OCI-LY3 (cell line): ENCODE data around the gene FBXO41.

ENCODE experiments used
- EZH2phosphoT487 ChIP-seq: fragments of 200-600 bp; shearing (Covaris generic); IDR thresholded peaks from 2 replicates; pipeline ENCODE4 v1.6.1; 2018; ENCODE audit warnings: antibody characterized with exemption, mixed run types, low read depth
- TF ChIP-seq, protein P1 (sequence below): fragments of 200-600, 300-600 bp; sonication (generic); IDR thresholded peaks from 2 replicates; pipeline ENCODE4 v1.5.1; 2014; ENCODE audit warnings: antibody characterized with exemption, low read length, low read depth

DNA sequence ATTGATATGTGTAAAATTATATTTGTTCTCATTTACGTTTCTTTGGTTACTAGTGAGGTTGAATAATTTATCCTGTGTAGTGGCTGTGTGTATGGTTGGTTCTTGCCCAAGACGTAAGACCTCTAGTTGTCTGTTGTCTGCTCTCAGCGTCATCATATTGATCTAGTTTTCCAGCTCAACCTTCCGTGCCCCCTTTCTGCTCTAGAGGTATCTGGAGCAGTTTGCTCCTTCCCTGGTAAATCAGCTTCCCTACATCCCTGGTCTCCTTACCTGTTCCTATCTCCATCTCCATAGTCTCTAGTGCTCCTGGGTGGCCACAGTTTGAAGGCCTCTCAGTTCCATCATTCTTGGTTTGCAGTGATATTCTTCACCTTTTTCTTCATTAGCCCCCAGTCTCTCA lies 69.0 kb downstream of the FBXO41 start:
- TF ChIP-seq, protein P1, sequence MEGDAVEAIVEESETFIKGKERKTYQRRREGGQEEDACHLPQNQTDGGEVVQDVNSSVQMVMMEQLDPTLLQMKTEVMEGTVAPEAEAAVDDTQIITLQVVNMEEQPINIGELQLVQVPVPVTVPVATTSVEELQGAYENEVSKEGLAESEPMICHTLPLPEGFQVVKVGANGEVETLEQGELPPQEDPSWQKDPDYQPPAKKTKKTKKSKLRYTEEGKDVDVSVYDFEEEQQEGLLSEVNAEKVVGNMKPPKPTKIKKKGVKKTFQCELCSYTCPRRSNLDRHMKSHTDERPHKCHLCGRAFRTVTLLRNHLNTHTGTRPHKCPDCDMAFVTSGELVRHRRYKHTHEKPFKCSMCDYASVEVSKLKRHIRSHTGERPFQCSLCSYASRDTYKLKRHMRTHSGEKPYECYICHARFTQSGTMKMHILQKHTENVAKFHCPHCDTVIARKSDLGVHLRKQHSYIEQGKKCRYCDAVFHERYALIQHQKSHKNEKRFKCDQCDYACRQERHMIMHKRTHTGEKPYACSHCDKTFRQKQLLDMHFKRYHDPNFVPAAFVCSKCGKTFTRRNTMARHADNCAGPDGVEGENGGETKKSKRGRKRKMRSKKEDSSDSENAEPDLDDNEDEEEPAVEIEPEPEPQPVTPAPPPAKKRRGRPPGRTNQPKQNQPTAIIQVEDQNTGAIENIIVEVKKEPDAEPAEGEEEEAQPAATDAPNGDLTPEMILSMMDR = no peak
- TF ChIP-seq EZH2phosphoT487 = no peak
